Measurements from ENCODE around the gene HDAC10. TPM values are rescaled to one million over a fixed set of nuclear protein-coding genes. Genes with fewer than 3 reads are reported as not detected.

HDAC10 gene
- total and polyA plus RNA-seq, 7 donors: 7.2 to 47.4 (median 12.5) TPM

GRCh38 chr22:50199829-50200460 is 51.1 kb downstream of the HDAC10 start:
- H3K9me3 ChIP-seq: no peaks in the 10 kb centered on the region
- peaks cover 0 to 39% (median 6%) of the 10 kb centered on the region in 4 donors for H3K36me3 ChIP-seq
- peak overlapping the region; percentile 79 to 89 (median 86) for H3K27ac ChIP-seq
- peaks cover 0 to 32% (median 24%) of the 10 kb centered on the region in 4 donors for H3K4me1 ChIP-seq
- DNase-seq: no peak
- H3K27me3 ChIP-seq: no peaks in the 10 kb centered on the region
- intact Hi-C loops (cut with DNase I): loop anchor here (2.0 to 10.0 kb wide), 4 partner anchors 15 to 415 kb away; partner anchors contain the start of genes TRABD and ZBED4
- H3K4me3 ChIP-seq: peak overlapping the region; percentile 42 to 89 (median 84)
- 14 to 27% methylated on average over 34 of the region's 34 CpGs for WGBS, 2 donors
- TF ChIP-seq EP300 (IDR thresholded peaks at IDR 0.05) (no peak), CTCF (IDR thresholded peaks at IDR 0.05) (no peak), POLR2AphosphoS5 (IDR thresholded peaks at IDR 0.05) (peak in 2 of 4 donors; percentile 11 to 19)

- 87 to 90% methylated on average over 18 of the region's 18 CpGs for whole genome bisulfite sequencing, 2 donors
- DNase-seq: no peak
- Histone ChIP-seq H3K36me3 (peaks cover 0 to 46% (median 10%) of the 10 kb centered on the region in 4 donors), H3K4me1 (peaks cover 0 to 32% (median 24%) of the 10 kb centered on the region in 4 donors), H3K9me3 (no peaks in the 10 kb centered on the region), H3K4me3 (peak overlapping the region in 1 of 4 donors; percentile 87), H3K27ac (peak overlapping the region in 1 of 4 donors; percentile 89), H3K27me3 (no peaks in the 10 kb centered on the region)
- intact Hi-C loops (cut with DNase I): loop anchor here (10.0 kb wide), 1 partner anchor 344 kb away; the partner anchor contains the start of gene ZBED4
- no peak for TF ChIP-seq POLR2A (IDR thresholded peaks at IDR 0.05)
These were observed 51.8 kb downstream of the HDAC10 start for GRCh38 chr22:50199251-50199721.

GRCh38 chr22:50198624-50199017 is 52.4 kb downstream of the HDAC10 start:
- TF ChIP-seq CTCF (IDR thresholded peaks at IDR 0.05) (no peak), EP300 (IDR thresholded peaks at IDR 0.05) (no peak), POLR2A (IDR thresholded peaks at IDR 0.05) (no peak), POLR2AphosphoS5 (IDR thresholded peaks at IDR 0.05) (no peak)
- 89 to 92% methylated on average over 16 of the region's 16 CpGs for WGBS, 2 donors
- Histone ChIP-seq H3K4me3 (no peak overlapping the region), H3K9me3 (no peaks in the 10 kb centered on the region), H3K36me3 (peaks cover 0 to 47% (median 16%) of the 10 kb centered on the region in 4 donors), H3K27ac (no peak overlapping the region), H3K27me3 (no peaks in the 10 kb centered on the region), H3K4me1 (peaks cover 0 to 32% (median 24%) of the 10 kb centered on the region in 4 donors)
- no peak for DNase-seq
- intact Hi-C loops (cut with DNase I): loop anchor here (10.0 kb wide), 1 partner anchor 344 kb away; the partner anchor contains the start of gene ZBED4

- 94% methylated on average over 61 of the region's 61 CpGs for WGBS, 2 donors
These were observed 53.0 kb downstream of the HDAC10 start for GRCh38 chr22:50197856-50198623.

GRCh38 chr22:50197000-50197800 is 53.9 kb downstream of the HDAC10 start:
- TF ChIP-seq CTCF (IDR thresholded peaks at IDR 0.05) (no peak), EP300 (IDR thresholded peaks at IDR 0.05) (no peak)
- 88% methylated on average over 23 of the region's 23 CpGs for WGBS, 2 donors
- peaks cover 0 to 46% (median 16%) of the 10 kb centered on the region in 4 donors for H3K36me3 ChIP-seq

More at GRCh38 chr22:50197856-50198623, 53.0 kb downstream of the HDAC10 start:
- H3K4me3 ChIP-seq: no peak overlapping the region
- no peak for DNase-seq
- peaks cover 0 to 28% (median 24%) of the 10 kb centered on the region in 4 donors for H3K4me1 ChIP-seq
- H3K9me3 ChIP-seq: no peaks in the 10 kb centered on the region
- H3K36me3 ChIP-seq: peaks cover 0 to 47% (median 16%) of the 10 kb centered on the region in 4 donors
- H3K27ac ChIP-seq: no peak overlapping the region
- no peak for TF ChIP-seq EP300 (IDR thresholded peaks at IDR 0.05)
- intact Hi-C loops (cut with DNase I): loop anchor here (10.0 kb wide), 1 partner anchor 343 kb away; the partner anchor contains the start of gene ZBED4
- H3K27me3 ChIP-seq: no peaks in the 10 kb centered on the region

More at GRCh38 chr22:50197000-50197800, 53.9 kb downstream of the HDAC10 start:
- intact Hi-C loops (cut with DNase I): loop anchor here (10.0 kb wide), 1 partner anchor 342 kb away; the partner anchor contains the start of gene ZBED4
- H3K27ac ChIP-seq: no peak overlapping the region
- no peak for DNase-seq
- H3K4me1 ChIP-seq: peaks cover 0 to 23% (median 19%) of the 10 kb centered on the region in 4 donors
- H3K9me3 ChIP-seq: no peaks in the 10 kb centered on the region
- H3K4me3 ChIP-seq: no peak overlapping the region
- H3K27me3 ChIP-seq: no peaks in the 10 kb centered on the region
